Trophoblast cell (in vitro differentiated cells and primary cell): ENCODE results near the gene ABLIM1.

ENCODE experiments used
- DNase-seq, 2 donors: peaks; one replicate each; pipeline ENCODE4 v3.0.0-alpha.2; 2016
- H2AFZ ChIP-seq: 2 replicates; pipeline ENCODE4 v1.6.1; 2013; ENCODE audit warnings: low read length, moderate library complexity, mild to moderate bottlenecking; ENCODE audit not compliant: insufficient read depth, poor library complexity
- H2AK5ac ChIP-seq: 2 replicates; pipeline ENCODE4 v1.6.1; 2013; ENCODE audit warnings: mild to moderate bottlenecking, low read length
- H2BK120ac ChIP-seq: 2 replicates; pipeline ENCODE4 v1.6.1; 2013; ENCODE audit warnings: low read length, mild to moderate bottlenecking, moderate library complexity; ENCODE audit not compliant: insufficient read depth, poor library complexity
- H2BK12ac ChIP-seq: 2 replicates; pipeline ENCODE4 v1.6.1; 2013; ENCODE audit warnings: mild to moderate bottlenecking, low read length, moderate library complexity
- H2BK5ac ChIP-seq: 2 replicates; pipeline ENCODE4 v1.6.1; 2013; ENCODE audit warnings: low read length, low read depth, moderate library complexity, mild to moderate bottlenecking; ENCODE audit not compliant: poor library complexity
- H3K14ac ChIP-seq: 2 replicates; pipeline ENCODE4 v1.6.1; 2013; ENCODE audit warnings: mild to moderate bottlenecking, low read length
- H3K18ac ChIP-seq: 2 replicates; pipeline ENCODE4 v1.6.1; 2013; ENCODE audit warnings: mild to moderate bottlenecking, low read length
- H3K23ac ChIP-seq: 2 replicates; pipeline ENCODE4 v1.6.1; 2013; ENCODE audit warnings: low read length
- H3K27ac ChIP-seq: 2 replicates; pipeline ENCODE4 v1.5.1; 2013; ENCODE audit warnings: low read depth, mild to moderate bottlenecking, inconsistent platforms, low read length, moderate library complexity
- H3K27me3 ChIP-seq: 2 replicates; pipeline ENCODE4 v1.6.1; 2013; ENCODE audit warnings: inconsistent platforms, mild to moderate bottlenecking, low read length, moderate library complexity; ENCODE audit not compliant: insufficient read depth
- H3K36me3 ChIP-seq, 2 experiments: 1 replicate in 1 of 2; 2 replicates in 1 of 2; pipeline ENCODE4 v1.6.1; 2013; ENCODE audit warnings: low read length in 2 of 2, mild to moderate bottlenecking in 2 of 2, moderate library complexity in 1 of 2; ENCODE audit not compliant: insufficient read depth in 2 of 2, control insufficient read depth in 1 of 2
- H3K4ac ChIP-seq: 2 replicates; pipeline ENCODE4 v1.6.1; 2013; ENCODE audit warnings: low read depth, mild to moderate bottlenecking, low read length, moderate library complexity
- H3K4me1 ChIP-seq, 2 experiments: 1 replicate in 1 of 2; 2 replicates in 1 of 2; pipeline ENCODE4 v1.6.1; 2013; ENCODE audit warnings: low read length in 2 of 2, mild to moderate bottlenecking in 2 of 2, moderate library complexity in 1 of 2; ENCODE audit not compliant: insufficient read depth in 2 of 2, control insufficient read depth in 1 of 2
- H3K4me2 ChIP-seq: 2 replicates; pipeline ENCODE4 v1.6.1; 2013; ENCODE audit warnings: inconsistent platforms, mild to moderate bottlenecking, low read length, moderate library complexity
- H3K4me3 ChIP-seq: 2 replicates; pipeline ENCODE4 v1.5.1; 2013; ENCODE audit warnings: mild to moderate bottlenecking, low read depth, low read length, inconsistent platforms
- H3K79me1 ChIP-seq: one replicate; pipeline ENCODE4 v1.6.1; 2013; ENCODE audit warnings: low read length
- H3K79me2 ChIP-seq: 2 replicates; pipeline ENCODE4 v1.6.1; 2013; ENCODE audit warnings: low read length, mild to moderate bottlenecking; ENCODE audit not compliant: control insufficient read depth, insufficient read depth, poor library complexity
- H3K9ac ChIP-seq: 2 replicates; pipeline ENCODE4 v1.6.1; 2013; ENCODE audit warnings: mild to moderate bottlenecking, low read length
- H3K9me3 ChIP-seq: 2 replicates; pipeline ENCODE4 v1.6.1; 2013; ENCODE audit warnings: low read depth, mild to moderate bottlenecking, control low read depth, inconsistent platforms, low read length; ENCODE audit not compliant: insufficient read depth
- H4K12ac ChIP-seq: 2 replicates; pipeline ENCODE4 v1.6.1; 2013; ENCODE audit warnings: low read depth, mild to moderate bottlenecking, low read length, moderate library complexity
- H4K8ac ChIP-seq: 2 replicates; pipeline ENCODE4 v1.6.1; 2013; ENCODE audit warnings: low read depth, mild to moderate bottlenecking, low read length, moderate library complexity
- H4K91ac ChIP-seq: one replicate; pipeline ENCODE4 v1.6.1; 2013; ENCODE audit warnings: low read depth, mild to moderate bottlenecking, low read length, moderate library complexity
- WGBS: extraction: QIAGEN DNeasy Blood & Tissue Kit; methylation state at CpG from one replicate; pipeline ENCODE4 v1.1.7; 2013; ENCODE audit warnings: missing lambda C conversion rate; ENCODE audit not compliant: insufficient read length, insufficient coverage; ENCODE audit errors: extremely low coverage; 5-methylcytosine and 5-hydroxymethylcytosine counted together

Gene ABLIM1

GRCh38 chr10:114481055-114481454 lies 177.0 kb downstream of the ABLIM1 start:
- H4K12ac ChIP-seq = no peak overlapping the region
- H3K4ac ChIP-seq = no peak overlapping the region
- H3K23ac ChIP-seq = no peak overlapping the region
- no peak overlapping the region for H2BK120ac ChIP-seq
- no peak overlapping the region for H4K8ac ChIP-seq
- DNase-seq = no peak
- WGBS = no CpG with 5 or more reads among the region's 3 CpGs
- H3K79me1 ChIP-seq = no peaks in the 10 kb centered on the region
- H4K91ac ChIP-seq = no peak overlapping the region
- no peak overlapping the region for H2AFZ ChIP-seq
- no peak overlapping the region for H3K4me2 ChIP-seq
- H2BK5ac ChIP-seq = no peak overlapping the region
- no peak overlapping the region for H3K9ac ChIP-seq
- no peak overlapping the region for H2BK12ac ChIP-seq
- H3K14ac ChIP-seq = no peak overlapping the region
- no peak overlapping the region for H3K18ac ChIP-seq
- H3K27ac ChIP-seq = no peak overlapping the region
- no peaks in the 10 kb centered on the region for H3K27me3 ChIP-seq
- H2AK5ac ChIP-seq = no peak overlapping the region
- peaks cover 0 to 5% of the 10 kb centered on the region in 2 experiments for H3K36me3 ChIP-seq
- no peak overlapping the region for H3K4me3 ChIP-seq
- H3K79me2 ChIP-seq = no peaks in the 10 kb centered on the region
- no peaks in the 10 kb centered on the region for H3K9me3 ChIP-seq
- no peaks in the 10 kb centered on the region for H3K4me1 ChIP-seq

- Histone ChIP-seq H3K4me1 (no peaks in the 10 kb centered on the region), H3K27me3 (no peaks in the 10 kb centered on the region), H3K23ac (no peak overlapping the region), H3K9ac (no peak overlapping the region), H3K36me3 (peaks cover 0 to 2% of the 10 kb centered on the region in 2 experiments), H2AK5ac (no peak overlapping the region), H3K79me2 (no peaks in the 10 kb centered on the region), H4K12ac (no peak overlapping the region), H2BK12ac (no peak overlapping the region), H3K14ac (no peak overlapping the region), H3K4me2 (no peak overlapping the region), H3K79me1 (no peaks in the 10 kb centered on the region), H2AFZ (no peak overlapping the region), H3K4me3 (no peak overlapping the region), H4K8ac (no peak overlapping the region), H2BK5ac (no peak overlapping the region), H3K27ac (no peak overlapping the region), H3K18ac (no peak overlapping the region), H2BK120ac (no peak overlapping the region), H3K9me3 (no peaks in the 10 kb centered on the region), H4K91ac (no peak overlapping the region), H3K4ac (no peak overlapping the region)
- no peak for DNase-seq
- WGBS = no CpG with 5 or more reads among the region's 1 CpG
Observed at GRCh38 chr10:114479836-114480235, 178.2 kb downstream of the ABLIM1 start.

- Histone ChIP-seq H3K27ac (no peak overlapping the region), H3K4me3 (no peak overlapping the region), H4K12ac (no peak overlapping the region), H4K8ac (no peak overlapping the region), H3K79me1 (no peaks in the 10 kb centered on the region), H3K79me2 (no peaks in the 10 kb centered on the region), H3K9ac (no peak overlapping the region), H3K18ac (no peak overlapping the region), H3K36me3 (no peaks in the 10 kb centered on the region), H3K27me3 (no peaks in the 10 kb centered on the region), H2BK5ac (no peak overlapping the region), H2AFZ (no peak overlapping the region), H3K4me1 (no peaks in the 10 kb centered on the region), H3K23ac (peak overlapping the region; percentile 14), H3K4ac (no peak overlapping the region), H3K9me3 (no peaks in the 10 kb centered on the region), H2BK120ac (no peak overlapping the region), H3K4me2 (no peak overlapping the region), H3K14ac (no peak overlapping the region), H4K91ac (no peak overlapping the region), H2AK5ac (no peak overlapping the region), H2BK12ac (no peak overlapping the region)
- WGBS = no CpG with 5 or more reads among the region's 6 CpGs
- no peak for DNase-seq
Observed at GRCh38 chr10:114479307-114479706, 178.8 kb downstream of the ABLIM1 start.

GRCh38 chr10:114478281-114478680 lies 179.8 kb downstream of the ABLIM1 start:
- no peak overlapping the region for H2BK12ac ChIP-seq

More at GRCh38 chr10:114478281-114478680, 179.8 kb downstream of the ABLIM1 start:
- WGBS = no CpG with 5 or more reads among the region's 2 CpGs
- H3K79me1 ChIP-seq = no peaks in the 10 kb centered on the region
- no peak overlapping the region for H3K14ac ChIP-seq
- H3K27me3 ChIP-seq = no peaks in the 10 kb centered on the region
- no peak overlapping the region for H3K18ac ChIP-seq
- H2BK120ac ChIP-seq = no peak overlapping the region
- no peak overlapping the region for H4K12ac ChIP-seq
- H4K8ac ChIP-seq = no peak overlapping the region
- H3K9me3 ChIP-seq = no peaks in the 10 kb centered on the region
- H4K91ac ChIP-seq = no peak overlapping the region
- H3K4me1 ChIP-seq = no peaks in the 10 kb centered on the region
- no peak for DNase-seq
- H3K36me3 ChIP-seq = no peaks in the 10 kb centered on the region
- H2AK5ac ChIP-seq = no peak overlapping the region
- H2BK5ac ChIP-seq = no peak overlapping the region
- H3K4me3 ChIP-seq = no peak overlapping the region
- H3K27ac ChIP-seq = no peak overlapping the region
- no peak overlapping the region for H3K4ac ChIP-seq
- H3K9ac ChIP-seq = no peak overlapping the region
- H3K23ac ChIP-seq = no peak overlapping the region
- H3K4me2 ChIP-seq = no peak overlapping the region
- H3K79me2 ChIP-seq = no peaks in the 10 kb centered on the region
- H2AFZ ChIP-seq = no peak overlapping the region
